DMS114 treated with DMSO at 0.1 percent for 48 hours (cell line): ENCODE results near the gene ASTN2.

Experiments used
- DNase-seq: peaks from one replicate; lab custom pipeline; 2025; ENCODE audit not compliant: unreplicated experiment; lab: John Stamatoyannopoulos, UW

The ASTN2 gene

GRCh38 chr9:117250610-117251215 is 164.1 kb downstream of the ASTN2 start:
- DNase-seq = no peak

- DNase-seq = no peak
Measured at GRCh38 chr9:117249799-117250198, 165.1 kb downstream of the ASTN2 start.

- DNase-seq = no peak
Measured at GRCh38 chr9:117247266-117247665, 167.6 kb downstream of the ASTN2 start.

- DNase-seq = no peak
Measured at GRCh38 chr9:117245175-117245829, 169.6 kb downstream of the ASTN2 start.

- DNase-seq = no peak
Measured at GRCh38 chr9:117242082-117242481, 172.8 kb downstream of the ASTN2 start.

GRCh38 chr9:117239428-117239827 is 175.4 kb downstream of the ASTN2 start:
- DNase-seq = no peak

- DNase-seq = no peak
Measured at GRCh38 chr9:117234103-117234502, 180.8 kb downstream of the ASTN2 start.

GRCh38 chr9:117233016-117233415 is 181.8 kb downstream of the ASTN2 start:
- no peak for DNase-seq

GRCh38 chr9:117232281-117232680 is 182.6 kb downstream of the ASTN2 start:
- DNase-seq = no peak

- DNase-seq = no peak
Measured at GRCh38 chr9:117231012-117231411, 183.8 kb downstream of the ASTN2 start.

- no peak for DNase-seq
Measured at GRCh38 chr9:117224695-117225094, 190.2 kb downstream of the ASTN2 start.

- DNase-seq = no peak
Measured at GRCh38 chr9:117218951-117219350, 195.9 kb downstream of the ASTN2 start.

GRCh38 chr9:117214416-117214815 is 200.4 kb downstream of the ASTN2 start:
- no peak for DNase-seq

- DNase-seq = no peak
Measured at GRCh38 chr9:117211280-117211679, 203.6 kb downstream of the ASTN2 start.

- DNase-seq = no peak
Measured at GRCh38 chr9:117205806-117206205, 209.1 kb downstream of the ASTN2 start.

GRCh38 chr9:117204971-117205370 is 209.9 kb downstream of the ASTN2 start:
- DNase-seq = no peak

- no peak for DNase-seq
Measured at GRCh38 chr9:117191504-117192261, 223.2 kb downstream of the ASTN2 start.

GRCh38 chr9:117189121-117189520 is 225.7 kb downstream of the ASTN2 start:
- DNase-seq = no peak

- DNase-seq = no peak
Measured at GRCh38 chr9:117188394-117188793, 226.5 kb downstream of the ASTN2 start.

GRCh38 chr9:117187498-117187897 is 227.4 kb downstream of the ASTN2 start:
- DNase-seq = no peak

- no peak for DNase-seq
Measured at GRCh38 chr9:117184173-117184572, 230.7 kb downstream of the ASTN2 start.

- DNase-seq = no peak
Measured at GRCh38 chr9:117182046-117182445, 232.8 kb downstream of the ASTN2 start.
